ENCODE data around the gene SNAI1.

The SNAI1 gene

GRCh38 chr20:50019466-50020256 lies 36.9 kb downstream of the SNAI1 start:
- no peak for TF ChIP-seq CTCF (IDR thresholded peaks at IDR 0.05; ENCODE audit: extremely low read depth, missing control alignments)
- no peak for DNase-seq (ENCODE audit: low spot score)

GRCh38 chr20:50020288-50020687 lies 37.5 kb downstream of the SNAI1 start:
- DNase-seq (ENCODE audit: low spot score) = no peak
- no peak for TF ChIP-seq CTCF (IDR thresholded peaks at IDR 0.05; ENCODE audit: extremely low read depth, missing control alignments)

- no peak for DNase-seq (ENCODE audit: low spot score)
- no peak for TF ChIP-seq CTCF (IDR thresholded peaks at IDR 0.05; ENCODE audit: extremely low read depth, missing control alignments)
Measured at GRCh38 chr20:50022676-50023075, 39.9 kb downstream of the SNAI1 start.

GRCh38 chr20:50023116-50023805 lies 40.5 kb downstream of the SNAI1 start:
- no peak for DNase-seq (ENCODE audit: low spot score)
- no peak for TF ChIP-seq CTCF (IDR thresholded peaks at IDR 0.05; ENCODE audit: extremely low read depth, missing control alignments)

GRCh38 chr20:50026746-50027575 lies 44.2 kb downstream of the SNAI1 start:
- TF ChIP-seq CTCF (IDR thresholded peaks at IDR 0.05; ENCODE audit: extremely low read depth, missing control alignments) = no peak
- DNase-seq (ENCODE audit: low spot score) = no peak

GRCh38 chr20:50027611-50028105 lies 44.9 kb downstream of the SNAI1 start:
- TF ChIP-seq CTCF (IDR thresholded peaks at IDR 0.05; ENCODE audit: extremely low read depth, missing control alignments) = no peak
- no peak for DNase-seq (ENCODE audit: low spot score)
